ACC112 (cell line): Measurements from ENCODE around the gene TNS1.

ENCODE experiments used
- H2AFZ ChIP-seq: fragments of 200-600 bp; sonication (generic); one replicate; pipeline ENCODE4 v1.6.0; 2017; ENCODE audit warnings: antibody characterized with exemption, low read length; ENCODE audit not compliant: unreplicated experiment
- H3K27ac ChIP-seq: fragments of 200-600 bp; sonication (generic); 2 replicates; pipeline ENCODE4 v1.5.1; 2014; ENCODE audit warnings: low read depth, mild to moderate bottlenecking, antibody characterized with exemption, low read length, moderate library complexity
- H3K27me3 ChIP-seq: fragments of 200-600 bp; sonication (generic); 2 replicates; pipeline ENCODE4 v1.6.1; 2014; ENCODE audit warnings: mild to moderate bottlenecking, antibody characterized with exemption, low read length, moderate library complexity, mixed read lengths; ENCODE audit not compliant: insufficient read depth
- H3K36me3 ChIP-seq: fragments of 200-600 bp; sonication (generic); 2 replicates; pipeline ENCODE4 v1.6.1; 2016; ENCODE audit warnings: mild to moderate bottlenecking, antibody characterized with exemption, low read length, moderate library complexity, mixed read lengths; ENCODE audit not compliant: insufficient read depth
- H3K4me1 ChIP-seq: fragments of 200-600 bp; sonication (generic); one replicate; pipeline ENCODE4 v1.6.1; 2016; ENCODE audit warnings: low read length, mixed read lengths; ENCODE audit not compliant: insufficient read depth, unreplicated experiment, control insufficient read depth
- H3K4me3 ChIP-seq: fragments of 200-600 bp; sonication (generic); 2 replicates; pipeline ENCODE4 v1.5.1; 2014; ENCODE audit warnings: mild to moderate bottlenecking, low read depth, low read length
- H3K79me2 ChIP-seq: fragments of 200-600 bp; sonication (generic); one replicate; pipeline ENCODE4 v1.6.0; 2016; ENCODE audit warnings: low read length; ENCODE audit not compliant: control insufficient read depth, unreplicated experiment, insufficient read depth

TNS1 gene

DNA sequence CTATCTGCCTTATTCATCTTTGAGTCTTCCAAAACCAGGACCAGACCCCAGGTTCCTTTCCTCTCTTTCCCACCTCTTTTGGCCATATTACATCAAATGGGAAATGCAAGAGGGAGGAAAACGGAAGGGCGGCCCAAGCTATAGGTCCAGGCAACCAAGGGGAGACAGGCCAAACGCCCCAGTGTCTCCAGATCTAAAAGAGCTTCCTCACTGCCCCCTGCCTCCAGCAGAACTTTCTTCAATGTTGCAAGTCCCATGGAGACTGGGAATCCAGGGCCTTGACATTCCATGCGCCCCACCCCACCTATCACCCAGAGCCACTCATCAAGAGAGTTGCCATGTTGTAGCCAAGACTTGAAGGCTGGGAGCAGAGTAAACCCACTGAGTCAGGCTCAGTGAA is 15.4 kb downstream of the TNS1 start:
- Histone ChIP-seq H2AFZ (no peak overlapping the region), H3K36me3 (peaks cover 12% of the 10 kb centered on the region; the same call in 1 of the 2 replicates), H3K27me3 (no peaks in the 10 kb centered on the region), H3K27ac (no peak overlapping the region), H3K4me1 (peaks cover 12% of the 10 kb centered on the region), H3K79me2 (peaks cover 53% of the 10 kb centered on the region), H3K4me3 (no peak overlapping the region)

GRCh38 chr2:217986256-217986961 is 16.4 kb downstream of the TNS1 start:
- no peak overlapping the region for H2AFZ ChIP-seq
- no peaks in the 10 kb centered on the region for H3K27me3 ChIP-seq
- H3K27ac ChIP-seq = no peak overlapping the region
- H3K4me1 ChIP-seq = peaks cover 12% of the 10 kb centered on the region
- H3K4me3 ChIP-seq = no peak overlapping the region
- H3K36me3 ChIP-seq = peaks cover 12% of the 10 kb centered on the region; the same call in 1 of the 2 replicates
- H3K79me2 ChIP-seq = peaks cover 46% of the 10 kb centered on the region

- Histone ChIP-seq H3K27ac (no peak overlapping the region), H3K36me3 (peaks cover 12% of the 10 kb centered on the region; the same call in 1 of the 2 replicates), H2AFZ (no peak overlapping the region), H3K27me3 (no peaks in the 10 kb centered on the region), H3K4me3 (no peak overlapping the region), H3K4me1 (peaks cover 27% of the 10 kb centered on the region), H3K79me2 (peaks cover 50% of the 10 kb centered on the region)
These were observed 19.2 kb downstream of the TNS1 start for GRCh38 chr2:217983276-217984233.

- Histone ChIP-seq H3K4me3 (no peak overlapping the region), H3K27me3 (no peaks in the 10 kb centered on the region), H3K36me3 (peaks cover 19% of the 10 kb centered on the region; the same call in 1 of the 2 replicates), H3K79me2 (peaks cover 38% of the 10 kb centered on the region), H3K27ac (no peak overlapping the region), H3K4me1 (peaks cover 22% of the 10 kb centered on the region), H2AFZ (no peak overlapping the region)
These were observed 20.8 kb downstream of the TNS1 start for GRCh38 chr2:217981971-217982370.

DNA sequence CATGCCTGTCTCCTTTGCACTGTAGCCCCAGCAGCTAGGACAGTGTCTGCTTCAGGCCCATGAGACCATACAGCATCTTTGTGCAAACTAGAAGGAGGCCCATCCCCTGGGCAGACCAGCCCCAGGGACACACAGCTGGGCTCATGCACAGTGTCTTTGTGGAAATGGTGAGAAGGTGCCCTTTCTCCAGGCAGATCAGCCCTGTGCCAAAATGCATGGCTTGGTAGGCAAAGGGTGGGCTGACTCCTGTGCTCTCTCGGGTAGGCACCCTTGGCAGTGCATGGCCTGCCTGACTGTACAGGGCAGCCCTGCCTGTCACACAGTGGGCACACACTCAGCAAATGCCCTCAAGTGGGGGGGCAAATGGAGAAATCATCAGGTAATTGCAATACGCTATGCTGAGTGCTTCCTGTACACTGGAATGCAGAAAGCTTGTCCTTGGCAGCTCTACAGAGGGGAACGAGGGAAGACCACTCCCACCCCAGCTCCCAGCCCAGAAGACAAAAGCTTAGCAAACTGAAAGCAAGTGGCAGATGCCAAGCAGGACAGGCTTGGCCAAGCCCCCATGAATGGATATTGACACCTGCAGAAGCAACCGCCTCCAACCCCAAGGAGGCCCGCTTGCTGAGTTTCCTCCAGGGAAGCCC is 21.6 kb downstream of the TNS1 start:
- H3K79me2 ChIP-seq = peaks cover 34% of the 10 kb centered on the region
- no peak overlapping the region for H3K27ac ChIP-seq
- peaks cover 22% of the 10 kb centered on the region for H3K4me1 ChIP-seq
- H2AFZ ChIP-seq = no peak overlapping the region
- H3K4me3 ChIP-seq = no peak overlapping the region
- H3K27me3 ChIP-seq = no peaks in the 10 kb centered on the region
- H3K36me3 ChIP-seq = peaks cover 17% of the 10 kb centered on the region; the same call in 1 of the 2 replicates

GRCh38 chr2:217980591-217980990 is 22.2 kb downstream of the TNS1 start:
- Histone ChIP-seq H3K27ac (no peak overlapping the region), H2AFZ (no peak overlapping the region), H3K4me3 (no peak overlapping the region), H3K36me3 (peaks cover 17% of the 10 kb centered on the region; the same call in 1 of the 2 replicates), H3K27me3 (no peaks in the 10 kb centered on the region), H3K79me2 (peaks cover 34% of the 10 kb centered on the region), H3K4me1 (peaks cover 22% of the 10 kb centered on the region)

DNA sequence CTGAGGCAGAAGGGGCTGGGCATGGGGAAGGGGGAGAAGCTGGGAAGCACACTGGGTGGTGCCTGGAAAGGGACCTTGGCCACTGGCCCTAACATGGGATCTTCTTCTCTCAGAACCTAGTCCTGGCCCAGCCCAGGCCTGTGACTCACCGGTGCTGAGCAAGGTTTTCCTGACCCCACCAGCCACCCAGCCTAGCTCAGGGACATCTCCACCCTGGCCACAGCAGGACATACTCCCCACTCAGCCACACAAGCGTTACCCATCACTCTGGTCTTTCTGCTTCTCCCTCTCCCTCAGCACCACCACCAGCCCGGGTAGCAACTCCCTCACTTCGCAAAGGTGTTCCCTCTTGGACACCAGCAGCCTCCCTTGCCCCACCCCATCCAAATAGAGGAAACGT is 22.8 kb downstream of the TNS1 start:
- no peak overlapping the region for H3K4me3 ChIP-seq
- no peak overlapping the region for H2AFZ ChIP-seq
- peaks cover 22% of the 10 kb centered on the region for H3K4me1 ChIP-seq
- H3K27me3 ChIP-seq = no peaks in the 10 kb centered on the region
- no peak overlapping the region for H3K27ac ChIP-seq
- peaks cover 34% of the 10 kb centered on the region for H3K79me2 ChIP-seq
- peaks cover 17% of the 10 kb centered on the region; the same call in 1 of the 2 replicates for H3K36me3 ChIP-seq

GRCh38 chr2:217979151-217979811 is 23.5 kb downstream of the TNS1 start:
- Histone ChIP-seq H3K27me3 (no peaks in the 10 kb centered on the region), H3K27ac (no peak overlapping the region), H3K36me3 (peaks cover 17% of the 10 kb centered on the region; the same call in 1 of the 2 replicates), H3K4me1 (peaks cover 22% of the 10 kb centered on the region), H3K79me2 (peaks cover 37% of the 10 kb centered on the region), H3K4me3 (no peak overlapping the region), H2AFZ (no peak overlapping the region)

- peaks cover 22% of the 10 kb centered on the region for H3K4me1 ChIP-seq
- H3K36me3 ChIP-seq = peaks cover 18% of the 10 kb centered on the region; the same call in 1 of the 2 replicates
- H3K27me3 ChIP-seq = no peaks in the 10 kb centered on the region
- H3K4me3 ChIP-seq = no peak overlapping the region
- no peak overlapping the region for H2AFZ ChIP-seq
- H3K79me2 ChIP-seq = peaks cover 33% of the 10 kb centered on the region
- H3K27ac ChIP-seq = no peak overlapping the region
These were observed 24.2 kb downstream of the TNS1 start for GRCh38 chr2:217978536-217979150.
